ENCODE data around the gene LGMN. TPM values are rescaled to one million over a fixed set of nuclear protein-coding genes. Genes with fewer than 3 reads are reported as not detected.

LGMN gene
- total and polyA plus RNA-seq, 2 donors (not counting 1 experiment from before 2014, with no cell fraction given) = 17.6 to 21.1 TPM

DNA sequence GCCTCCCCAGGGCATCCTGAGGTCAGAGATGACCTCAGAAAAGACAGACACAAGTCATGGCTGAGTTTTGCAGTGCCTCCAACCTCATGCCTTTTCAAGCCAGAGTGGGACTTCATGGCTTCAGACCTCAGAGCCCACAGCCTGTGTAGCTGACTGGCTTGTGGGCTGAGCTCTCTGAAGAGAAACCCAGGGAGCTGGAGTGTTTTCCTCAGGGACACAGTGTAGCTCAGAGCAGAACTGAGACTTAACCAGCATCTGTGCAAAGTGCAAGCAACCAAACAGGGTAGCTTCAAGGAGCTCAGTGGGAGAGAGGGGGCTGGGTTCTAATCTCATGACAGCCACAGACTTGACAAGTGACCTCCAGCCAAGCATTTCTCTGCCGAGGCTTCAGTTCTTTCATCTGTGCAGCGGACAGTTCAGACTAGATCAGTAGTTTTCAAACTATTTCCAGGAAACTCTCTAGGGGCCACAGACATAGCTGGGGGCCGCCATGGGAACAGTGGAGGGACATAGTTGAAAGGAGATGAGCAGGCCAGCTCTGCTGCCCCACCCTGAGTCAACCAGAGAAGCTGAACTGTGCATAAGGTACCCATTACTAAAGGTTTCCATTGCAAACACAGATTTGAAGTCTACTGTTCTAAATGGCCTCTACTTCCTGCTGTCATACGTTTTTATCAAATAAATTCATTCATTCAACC, 80.0 kb downstream of the LGMN start:
- H4K20me1 ChIP-seq (ENCODE audit: control insufficient read depth, insufficient read depth, low read length, poor library complexity, severe bottlenecking) = peaks cover 73% of the 10 kb centered on the region
- no peaks in the 10 kb centered on the region for H3K27me3 Mint-ChIP-seq
- peaks cover 80% of the 10 kb centered on the region for H3K4me1 Mint-ChIP-seq
- DNase-seq (no peak), ATAC-seq (ENCODE audit: low read depth) (no peak)
- H3K9me3 ChIP-seq (ENCODE audit: control extremely low read depth in 1 of 3, control insufficient read depth in 2 of 3, insufficient read depth in 1 of 3, low read length in 2 of 3) = peaks cover 0 to 4% (median 0%) of the 10 kb centered on the region in 3 donors
- no peak overlapping the region for H3K9ac ChIP-seq (ENCODE audit: low read length)
- peaks cover 86% of the 10 kb centered on the region for H3K79me2 ChIP-seq (ENCODE audit: control insufficient read depth, insufficient read depth, low read length)
- H3K27me3 ChIP-seq (replicated peaks in 1 of 4; ENCODE audit: control extremely low read depth in 1 of 4, control insufficient read depth in 3 of 4, insufficient read depth in 4 of 4, low read length in 3 of 4) = no peaks in the 10 kb centered on the region
- peak overlapping the region; percentile 57 for H3K4me3 Mint-ChIP-seq
- 0% methylated on average over 4 of the region's 4 CpGs for WGBS (ENCODE audit: insufficient coverage)
- intact Hi-C loops (cut with micrococcal nuclease) = no loop called here
- no peak overlapping the region for H3K4me3 ChIP-seq (ENCODE audit: control extremely low read depth in 1 of 5, extremely low read depth in 1 of 5, insufficient read depth in 1 of 5, low read depth in 2 of 5, low read length in 4 of 5)
- peaks cover 0 to 74% of the 10 kb centered on the region in 2 experiments for H3K36me3 ChIP-seq (replicated peaks in 1 of 2; ENCODE audit: control extremely low read depth in 1 of 2, control insufficient read depth in 1 of 2, extremely low read depth in 1 of 2, insufficient read depth in 2 of 2, low read length in 1 of 2)
- H3K4me1 ChIP-seq (ENCODE audit: control insufficient read depth in 2 of 2, insufficient read depth in 2 of 2, low read length in 2 of 2) = peaks cover 58 to 74% of the 10 kb centered on the region in 2 donors
- peak overlapping the region; percentile 82 for H3K27ac Mint-ChIP-seq
- TF ChIP-seq CTCF (IDR thresholded peaks at IDR 0.05) (no peak), EZH2 (IDR thresholded peaks at IDR 0.05; ENCODE audit: borderline replicate concordance, insufficient read depth, low read depth, low read length, poor library complexity, severe bottlenecking) (no peak)
- no peak overlapping the region for H2AFZ ChIP-seq (ENCODE audit: insufficient read depth, low read depth, low read length, poor library complexity, severe bottlenecking)
- peak overlapping the region in 1 of 2 donors; percentile 43 for H3K27ac ChIP-seq (ENCODE audit: low read length in 2 of 2)
- no peaks in the 10 kb centered on the region for H3K9me3 Mint-ChIP-seq (ENCODE audit: insufficient read depth)
- CTCF ChIA-PET = interaction anchor here (0.6 to 5.7 kb wide), 8 partner anchors 9 to 466 kb away, joined by 3 to 48 read pairs (median 6); no protein-coding TSS in a partner anchor
- H3K4me2 ChIP-seq (replicated peaks; ENCODE audit: low read depth, low read length, poor library complexity, severe bottlenecking) = peak overlapping the region; percentile 49
- POLR2A ChIA-PET = interaction anchor here (0.9 to 1.0 kb wide), 2 partner anchors 9 to 14 kb away, joined by 3 to 4 read pairs; no protein-coding TSS in a partner anchor

DNA sequence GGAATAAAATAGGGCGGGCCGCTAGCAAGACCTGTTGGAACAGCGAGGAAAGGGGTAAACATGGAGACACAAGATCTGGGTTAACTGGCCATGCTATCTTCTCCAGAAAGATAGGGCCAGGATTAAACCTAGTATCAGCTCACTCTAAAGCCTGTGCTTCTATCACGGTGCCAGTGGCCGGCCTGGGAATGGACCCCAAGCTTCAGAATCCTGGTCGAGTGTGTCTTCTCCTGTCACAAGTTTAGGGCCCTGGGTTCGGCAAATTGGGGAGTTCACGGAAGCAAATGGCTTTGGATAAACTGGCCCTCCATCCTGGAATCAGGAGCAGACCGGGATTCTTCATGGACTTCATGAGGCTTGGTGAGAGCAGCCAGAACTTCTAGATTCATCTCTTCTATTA, 82.2 kb downstream of the LGMN start:
- H3K9me3 Mint-ChIP-seq (ENCODE audit: insufficient read depth) = no peaks in the 10 kb centered on the region
- WGBS (ENCODE audit: insufficient coverage) = 90% methylated on average over 9 of the region's 9 CpGs
- Histone ChIP-seq H3K4me3 (ENCODE audit: control extremely low read depth in 1 of 5, extremely low read depth in 1 of 5, insufficient read depth in 1 of 5, low read depth in 2 of 5, low read length in 4 of 5) (peak overlapping the region in 2 of 5 experiments; percentile 23 to 32), H3K36me3 (replicated peaks in 1 of 2; ENCODE audit: control extremely low read depth in 1 of 2, control insufficient read depth in 1 of 2, extremely low read depth in 1 of 2, insufficient read depth in 2 of 2, low read length in 1 of 2) (peaks cover 0 to 74% of the 10 kb centered on the region in 2 experiments), H3K9me3 (ENCODE audit: control extremely low read depth in 1 of 3, control insufficient read depth in 2 of 3, insufficient read depth in 1 of 3, low read length in 2 of 3) (peaks cover 0 to 4% (median 0%) of the 10 kb centered on the region in 3 donors), H3K4me2 (replicated peaks; ENCODE audit: low read depth, low read length, poor library complexity, severe bottlenecking) (peak overlapping the region; percentile 71), H3K27ac (ENCODE audit: low read length in 2 of 2) (peak overlapping the region; percentile 73 to 90), H3K79me2 (ENCODE audit: control insufficient read depth, insufficient read depth, low read length) (peaks cover 82% of the 10 kb centered on the region), H3K9ac (ENCODE audit: low read length) (peak overlapping the region; percentile 34), H2AFZ (ENCODE audit: insufficient read depth, low read depth, low read length, poor library complexity, severe bottlenecking) (no peak overlapping the region), H3K27me3 (replicated peaks in 1 of 4; ENCODE audit: control extremely low read depth in 1 of 4, control insufficient read depth in 3 of 4, insufficient read depth in 4 of 4, low read length in 3 of 4) (no peaks in the 10 kb centered on the region), H4K20me1 (ENCODE audit: control insufficient read depth, insufficient read depth, low read length, poor library complexity, severe bottlenecking) (peaks cover 51% of the 10 kb centered on the region), H3K4me1 (ENCODE audit: control insufficient read depth in 2 of 2, insufficient read depth in 2 of 2, low read length in 2 of 2) (peaks cover 58 to 88% of the 10 kb centered on the region in 2 donors)
- ChIA-PET POLR2A (interaction anchor here (0.6 to 4.4 kb wide), 6 partner anchors 8 to 540 kb away, joined by 3 to 31 read pairs (median 8); no protein-coding TSS in a partner anchor), CTCF (interaction anchor here (0.6 to 5.7 kb wide), 9 partner anchors 14 to 85 kb away, joined by 3 to 48 read pairs (median 5); no protein-coding TSS in a partner anchor)
- no peaks in the 10 kb centered on the region for H3K27me3 Mint-ChIP-seq
- intact Hi-C loops (cut with micrococcal nuclease) = no loop called here
- H3K27ac Mint-ChIP-seq = peak overlapping the region; percentile 96
- TF ChIP-seq EZH2 (IDR thresholded peaks at IDR 0.05; ENCODE audit: borderline replicate concordance, insufficient read depth, low read depth, low read length, poor library complexity, severe bottlenecking) (no peak), CTCF (IDR thresholded peaks at IDR 0.05) (no peak)
- ATAC-seq (ENCODE audit: low read depth) (no peak), DNase-seq (no peak)
- H3K4me3 Mint-ChIP-seq = peak overlapping the region; percentile 85
- peaks cover 85% of the 10 kb centered on the region for H3K4me1 Mint-ChIP-seq

All from B cell (primary cell).